Osteocyte (in vitro differentiated cells): Measurements from ENCODE around the gene SNAP29. TPM values are rescaled to one million over a fixed set of nuclear protein-coding genes. Genes with fewer than 3 reads are reported as not detected.

Experiments
- DNase-seq: peaks from one replicate; pipeline ENCODE4 v3.0.0; 2021; ENCODE audit warnings: mixed read lengths; ENCODE audit not compliant: unreplicated experiment; ENCODE audit errors: extremely low spot score
- H3K27ac Mint-ChIP-seq: one replicate; pipeline ENCODE4 v1.8.0; 2021; ENCODE audit warnings: mild to moderate bottlenecking, mixed read lengths; ENCODE audit not compliant: unreplicated experiment
- H3K27me3 Mint-ChIP-seq: one replicate; pipeline ENCODE4 v1.8.0; 2021; ENCODE audit warnings: mixed read lengths; ENCODE audit not compliant: unreplicated experiment
- H3K36me3 Mint-ChIP-seq: one replicate; pipeline ENCODE4 v1.8.0; 2021; ENCODE audit warnings: mixed read lengths; ENCODE audit not compliant: unreplicated experiment
- H3K4me1 Mint-ChIP-seq: one replicate; pipeline ENCODE4 v1.8.0; 2021; ENCODE audit warnings: mixed read lengths; ENCODE audit not compliant: unreplicated experiment
- H3K4me3 Mint-ChIP-seq: one replicate; pipeline ENCODE4 v1.8.0; 2021; ENCODE audit warnings: mild to moderate bottlenecking, moderate library complexity, mixed read lengths; ENCODE audit not compliant: unreplicated experiment
- H3K9me3 Mint-ChIP-seq: one replicate; pipeline ENCODE4 v1.8.0; 2021; ENCODE audit warnings: mixed read lengths; ENCODE audit not compliant: unreplicated experiment
- total RNA-seq: library from RNA; stranded (reverse); gene quantifications from 2 replicates; pipeline ENCODE4 v1.2.1, GENCODE V29; 2021
- TF ChIP-seq, protein P1 (sequence below): fragments of 200-600 bp; sonication (generic); IDR thresholded peaks from 2 replicates; pipeline ENCODE4 v1.5.0; 2021; ENCODE audit warnings: antibody characterized with exemption, mild to moderate bottlenecking, moderate library complexity

The SNAP29 gene
- total RNA-seq, 1 donor from 2014 or later: 30.0 TPM

GRCh38 chr22:20811971-20812660 lies 46.7 kb upstream of the SNAP29 start:
- H3K4me3 Mint-ChIP-seq: no peak overlapping the region
- H3K36me3 Mint-ChIP-seq: peaks cover 60% of the 10 kb centered on the region
- no peak for DNase-seq
- peaks cover 9% of the 10 kb centered on the region for H3K4me1 Mint-ChIP-seq
- H3K9me3 Mint-ChIP-seq: no peaks in the 10 kb centered on the region
- H3K27me3 Mint-ChIP-seq: no peaks in the 10 kb centered on the region
- no peak overlapping the region for H3K27ac Mint-ChIP-seq
- TF ChIP-seq, protein P1, sequence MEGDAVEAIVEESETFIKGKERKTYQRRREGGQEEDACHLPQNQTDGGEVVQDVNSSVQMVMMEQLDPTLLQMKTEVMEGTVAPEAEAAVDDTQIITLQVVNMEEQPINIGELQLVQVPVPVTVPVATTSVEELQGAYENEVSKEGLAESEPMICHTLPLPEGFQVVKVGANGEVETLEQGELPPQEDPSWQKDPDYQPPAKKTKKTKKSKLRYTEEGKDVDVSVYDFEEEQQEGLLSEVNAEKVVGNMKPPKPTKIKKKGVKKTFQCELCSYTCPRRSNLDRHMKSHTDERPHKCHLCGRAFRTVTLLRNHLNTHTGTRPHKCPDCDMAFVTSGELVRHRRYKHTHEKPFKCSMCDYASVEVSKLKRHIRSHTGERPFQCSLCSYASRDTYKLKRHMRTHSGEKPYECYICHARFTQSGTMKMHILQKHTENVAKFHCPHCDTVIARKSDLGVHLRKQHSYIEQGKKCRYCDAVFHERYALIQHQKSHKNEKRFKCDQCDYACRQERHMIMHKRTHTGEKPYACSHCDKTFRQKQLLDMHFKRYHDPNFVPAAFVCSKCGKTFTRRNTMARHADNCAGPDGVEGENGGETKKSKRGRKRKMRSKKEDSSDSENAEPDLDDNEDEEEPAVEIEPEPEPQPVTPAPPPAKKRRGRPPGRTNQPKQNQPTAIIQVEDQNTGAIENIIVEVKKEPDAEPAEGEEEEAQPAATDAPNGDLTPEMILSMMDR: no peak

DNA sequence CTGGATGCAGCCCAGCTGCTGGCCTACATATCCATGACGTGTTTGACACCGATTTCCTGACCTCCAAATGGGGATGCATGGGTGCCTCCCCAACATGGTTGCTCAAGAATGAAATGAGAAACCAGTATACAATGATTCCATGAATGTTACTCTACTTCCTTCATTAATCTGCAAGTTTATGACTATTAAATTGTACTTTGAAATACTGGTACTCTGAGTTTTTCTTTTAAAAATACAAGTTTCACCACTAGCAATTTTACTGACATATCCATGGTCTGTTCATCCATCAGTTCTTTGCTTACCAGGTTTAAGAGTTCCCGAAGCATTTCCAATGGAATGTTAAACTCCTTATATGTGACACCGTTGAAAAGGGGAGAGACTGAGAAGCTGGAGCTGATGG lies 45.8 kb upstream of the SNAP29 start:
- TF ChIP-seq, protein P1: no peak
- Mint-ChIP-seq H3K4me1 (no peaks in the 10 kb centered on the region), H3K36me3 (peaks cover 54% of the 10 kb centered on the region), H3K4me3 (no peak overlapping the region), H3K27ac (no peak overlapping the region), H3K9me3 (no peaks in the 10 kb centered on the region), H3K27me3 (no peaks in the 10 kb centered on the region)
- no peak for DNase-seq

GRCh38 chr22:20814221-20814808 lies 44.5 kb upstream of the SNAP29 start:
- peaks cover 55% of the 10 kb centered on the region for H3K36me3 Mint-ChIP-seq
- no peak for DNase-seq

DNA sequence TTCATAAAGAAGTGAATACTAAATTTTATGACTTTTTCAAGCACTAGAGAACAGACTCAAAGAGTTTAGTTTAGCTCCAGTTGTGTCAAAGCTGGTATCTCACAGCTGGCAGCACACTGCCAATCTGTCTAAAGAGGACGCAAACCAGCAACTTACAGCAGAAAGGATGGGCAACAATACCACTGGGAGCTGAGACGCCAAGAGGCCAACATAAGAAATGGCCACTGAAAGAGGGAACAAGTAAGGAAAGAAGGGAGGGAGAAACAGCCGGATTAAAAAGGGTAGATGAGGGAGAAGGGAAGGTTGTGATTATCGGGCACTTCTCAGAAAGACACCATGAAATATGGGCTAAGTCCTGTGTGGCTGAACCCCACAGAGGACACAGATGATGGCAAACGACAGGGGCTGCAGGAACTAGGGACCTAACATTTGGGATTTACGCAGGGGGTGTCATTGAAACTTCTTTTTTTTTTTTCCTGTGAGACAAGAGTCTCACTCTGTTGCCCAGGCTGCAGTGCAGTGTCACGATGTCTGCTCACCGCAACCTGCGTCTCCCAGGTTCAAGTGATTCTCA lies 43.2 kb upstream of the SNAP29 start:
- no peak overlapping the region for H3K27ac Mint-ChIP-seq
- H3K4me3 Mint-ChIP-seq: no peak overlapping the region
- H3K27me3 Mint-ChIP-seq: no peaks in the 10 kb centered on the region
- H3K36me3 Mint-ChIP-seq: peaks cover 59% of the 10 kb centered on the region
- DNase-seq: no peak
- H3K9me3 Mint-ChIP-seq: no peaks in the 10 kb centered on the region
- H3K4me1 Mint-ChIP-seq: no peaks in the 10 kb centered on the region
- TF ChIP-seq, protein P1: no peak

More at GRCh38 chr22:20814221-20814808, 44.5 kb upstream of the SNAP29 start:
- Mint-ChIP-seq H3K4me3 (no peak overlapping the region), H3K27ac (no peak overlapping the region), H3K27me3 (no peaks in the 10 kb centered on the region), H3K4me1 (no peaks in the 10 kb centered on the region), H3K9me3 (no peaks in the 10 kb centered on the region)
- TF ChIP-seq, protein P1: no peak

DNA sequence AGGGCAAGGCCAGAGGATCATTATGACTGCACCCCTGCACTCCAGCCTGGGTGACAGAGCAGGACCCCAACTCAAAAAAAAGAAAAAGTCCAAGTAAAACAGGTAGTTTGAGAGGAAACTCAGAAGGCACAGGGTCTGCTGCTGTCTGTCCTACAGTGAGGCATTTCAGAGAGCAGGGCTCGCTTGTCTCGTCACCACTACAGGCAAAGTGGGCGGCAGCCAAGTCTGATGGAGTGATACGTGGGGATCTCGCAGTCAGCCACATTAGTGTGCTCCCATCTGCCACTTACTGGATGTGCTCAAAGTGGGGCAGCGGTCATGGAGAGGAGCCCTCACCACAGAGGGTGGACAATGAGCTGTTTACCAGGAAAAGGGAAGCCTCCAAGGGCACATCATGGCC lies 42.2 kb upstream of the SNAP29 start:
- no peak overlapping the region for H3K27ac Mint-ChIP-seq
- H3K27me3 Mint-ChIP-seq: no peaks in the 10 kb centered on the region
- H3K9me3 Mint-ChIP-seq: no peaks in the 10 kb centered on the region
- H3K36me3 Mint-ChIP-seq: peaks cover 49% of the 10 kb centered on the region
- TF ChIP-seq, protein P1: no peak
- H3K4me3 Mint-ChIP-seq: no peak overlapping the region
- H3K4me1 Mint-ChIP-seq: no peaks in the 10 kb centered on the region
- DNase-seq: no peak
